ENCODE measurements around the gene TMEM212. TPM values are rescaled to one million over a fixed set of nuclear protein-coding genes. Genes with fewer than 3 reads are reported as not detected.

The TMEM212 gene
- total and polyA plus RNA-seq, 2 of the 13 experiments (the other 11 are each of a cell fraction or from before 2014, with no cell fraction given): not detected

DNA sequence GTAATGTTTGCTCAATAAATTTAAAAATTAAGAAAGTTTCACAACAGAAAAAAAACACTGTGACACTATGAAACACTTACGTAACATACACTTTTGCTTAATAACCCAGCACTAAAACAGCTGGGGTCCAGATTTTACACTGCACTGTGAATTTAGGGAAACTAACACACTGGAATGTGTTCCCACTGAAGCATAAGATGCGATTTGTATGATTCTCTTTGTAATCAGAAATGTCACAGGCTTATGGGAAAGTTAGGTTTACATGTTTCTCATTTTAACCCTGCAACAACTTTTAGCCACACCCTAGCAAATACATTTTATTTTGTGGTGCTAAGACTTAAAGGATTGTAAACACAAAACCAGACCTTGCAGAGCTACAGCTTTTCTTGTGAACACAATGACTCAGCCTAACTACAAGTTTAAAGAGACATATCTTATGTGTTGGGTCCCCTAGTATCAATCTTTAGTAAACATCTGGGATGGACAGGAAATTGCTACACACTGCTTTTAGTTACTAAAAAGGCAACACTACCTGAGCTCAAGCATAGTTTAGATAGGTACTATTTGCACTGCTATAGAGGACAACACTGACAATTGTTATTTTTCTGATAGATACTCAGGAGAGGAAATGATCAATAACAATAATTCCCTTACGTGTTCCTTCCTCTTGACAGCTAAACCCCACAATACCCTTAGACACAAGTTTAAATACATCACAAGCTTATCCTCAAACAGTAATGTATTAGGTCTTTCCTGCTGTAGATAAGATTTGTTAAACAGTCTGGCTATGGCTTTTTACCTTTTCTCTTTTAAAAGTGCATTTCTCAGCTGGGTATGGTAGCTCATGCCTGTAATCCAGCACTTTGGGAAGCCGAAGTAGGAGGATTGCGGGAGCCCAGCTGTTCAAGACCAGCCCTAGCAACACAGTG lies 36.7 kb upstream of the TMEM212 start (continued):
- TF ChIP-seq PCBP2 (optimal IDR thresholded peaks at IDR 0.05; ENCODE audit: low read depth, low read length, poor library complexity, severe bottlenecking) (no peak), KLF16 (CRISPR knock-in tag; IDR thresholded peaks at IDR 0.05) (peak in 1 of 2 experiments; percentile 86; a peak in 2 of 4 replicates), ZFP37 (CRISPR knock-in tag; IDR thresholded peaks at IDR 0.05; ENCODE audit: borderline replicate concordance) (no peak), ZFP36L2 (CRISPR knock-in tag; IDR thresholded peaks at IDR 0.05) (no peak), STAG1 (CRISPR knock-in tag; IDR thresholded peaks at IDR 0.05) (peak; percentile 9; the same call in 1 of the 2 replicates), CREB1 (IDR thresholded peaks at IDR 0.05) (no peak), CREB1 (CRISPR knock-in tag; IDR thresholded peaks at IDR 0.05) (peak; percentile 85), CHD2 (IDR thresholded peaks at IDR 0.05; ENCODE audit: low read depth, low read length) (no peak), ZNF790 (CRISPR knock-in tag; IDR thresholded peaks at IDR 0.05; ENCODE audit: borderline replicate concordance) (no peak), SATB2 (CRISPR knock-in tag; IDR thresholded peaks at IDR 0.05) (peak; percentile 60; the same call in 1 of the 2 replicates), HNRNPUL1 (IDR thresholded peaks at IDR 0.05; ENCODE audit: low read depth, low read length) (0 out of 2 replicates have a peak, but pooled peaks have one; percentile 21), SP2 (CRISPR knock-in tag; IDR thresholded peaks at IDR 0.05) (no peak), DR1 (CRISPR knock-in tag; IDR thresholded peaks at IDR 0.05) (no peak), ZNF101 (CRISPR knock-in tag; IDR thresholded peaks at IDR 0.05; ENCODE audit: borderline replicate concordance, low read depth) (no peak), ZNF607 (CRISPR knock-in tag; IDR thresholded peaks at IDR 0.05; ENCODE audit: borderline replicate concordance) (no peak), CAMTA2 (CRISPR knock-in tag; IDR thresholded peaks at IDR 0.05; ENCODE audit: borderline replicate concordance) (no peak), REXO4 (CRISPR knock-in tag; IDR thresholded peaks at IDR 0.05; ENCODE audit: borderline replicate concordance) (no peak), JDP2 (CRISPR knock-in tag; IDR thresholded peaks at IDR 0.05; ENCODE audit: borderline replicate concordance) (no peak), ZNF850 (CRISPR knock-in tag; conservative IDR thresholded peaks at IDR 0.05) (no peak)
- TF ChIP-seq, protein P1, sequence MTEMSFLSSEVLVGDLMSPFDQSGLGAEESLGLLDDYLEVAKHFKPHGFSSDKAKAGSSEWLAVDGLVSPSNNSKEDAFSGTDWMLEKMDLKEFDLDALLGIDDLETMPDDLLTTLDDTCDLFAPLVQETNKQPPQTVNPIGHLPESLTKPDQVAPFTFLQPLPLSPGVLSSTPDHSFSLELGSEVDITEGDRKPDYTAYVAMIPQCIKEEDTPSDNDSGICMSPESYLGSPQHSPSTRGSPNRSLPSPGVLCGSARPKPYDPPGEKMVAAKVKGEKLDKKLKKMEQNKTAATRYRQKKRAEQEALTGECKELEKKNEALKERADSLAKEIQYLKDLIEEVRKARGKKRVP (CRISPR knock-in tag; IDR thresholded peaks at IDR 0.05): peak in 1 of 2 experiments; percentile 87; a peak in 2 of 4 replicates
- TF ChIP-seq, protein P2, sequence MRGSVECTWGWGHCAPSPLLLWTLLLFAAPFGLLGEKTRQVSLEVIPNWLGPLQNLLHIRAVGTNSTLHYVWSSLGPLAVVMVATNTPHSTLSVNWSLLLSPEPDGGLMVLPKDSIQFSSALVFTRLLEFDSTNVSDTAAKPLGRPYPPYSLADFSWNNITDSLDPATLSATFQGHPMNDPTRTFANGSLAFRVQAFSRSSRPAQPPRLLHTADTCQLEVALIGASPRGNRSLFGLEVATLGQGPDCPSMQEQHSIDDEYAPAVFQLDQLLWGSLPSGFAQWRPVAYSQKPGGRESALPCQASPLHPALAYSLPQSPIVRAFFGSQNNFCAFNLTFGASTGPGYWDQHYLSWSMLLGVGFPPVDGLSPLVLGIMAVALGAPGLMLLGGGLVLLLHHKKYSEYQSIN (CRISPR knock-in tag; IDR thresholded peaks at IDR 0.05; ENCODE audit: borderline replicate concordance): no peak
- TF ChIP-seq, protein P3, sequence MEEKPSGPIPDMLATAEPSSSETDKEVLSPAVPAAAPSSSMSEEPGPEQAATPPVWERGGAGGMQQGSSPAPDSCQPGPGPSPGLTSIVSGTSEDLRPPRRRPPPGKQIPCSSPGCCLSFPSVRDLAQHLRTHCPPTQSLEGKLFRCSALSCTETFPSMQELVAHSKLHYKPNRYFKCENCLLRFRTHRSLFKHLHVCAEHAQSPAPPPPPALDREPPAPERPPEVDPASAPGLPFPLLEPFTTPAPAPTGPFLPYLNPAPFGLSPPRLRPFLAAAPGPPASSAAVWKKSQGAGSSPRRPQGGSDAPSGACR (CRISPR knock-in tag; IDR thresholded peaks at IDR 0.05): 0 out of 2 replicates have a peak, but pooled peaks have one; percentile 36
- TF ChIP-seq, protein P4, sequence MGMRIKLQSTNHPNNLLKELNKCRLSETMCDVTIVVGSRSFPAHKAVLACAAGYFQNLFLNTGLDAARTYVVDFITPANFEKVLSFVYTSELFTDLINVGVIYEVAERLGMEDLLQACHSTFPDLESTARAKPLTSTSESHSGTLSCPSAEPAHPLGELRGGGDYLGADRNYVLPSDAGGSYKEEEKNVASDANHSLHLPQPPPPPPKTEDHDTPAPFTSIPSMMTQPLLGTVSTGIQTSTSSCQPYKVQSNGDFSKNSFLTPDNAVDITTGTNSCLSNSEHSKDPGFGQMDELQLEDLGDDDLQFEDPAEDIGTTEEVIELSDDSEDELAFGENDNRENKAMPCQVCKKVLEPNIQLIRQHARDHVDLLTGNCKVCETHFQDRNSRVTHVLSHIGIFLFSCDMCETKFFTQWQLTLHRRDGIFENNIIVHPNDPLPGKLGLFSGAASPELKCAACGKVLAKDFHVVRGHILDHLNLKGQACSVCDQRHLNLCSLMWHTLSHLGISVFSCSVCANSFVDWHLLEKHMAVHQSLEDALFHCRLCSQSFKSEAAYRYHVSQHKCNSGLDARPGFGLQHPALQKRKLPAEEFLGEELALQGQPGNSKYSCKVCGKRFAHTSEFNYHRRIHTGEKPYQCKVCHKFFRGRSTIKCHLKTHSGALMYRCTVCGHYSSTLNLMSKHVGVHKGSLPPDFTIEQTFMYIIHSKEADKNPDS (CRISPR knock-in tag; IDR thresholded peaks at IDR 0.05): peak; percentile 100

All from HepG2 (cell line).